ENCODE results near the gene JUN.

JUN gene

GRCh38 chr1:58815686-58816071 lies 31.8 kb upstream of the JUN start:
- Histone ChIP-seq H3K36me3 (ENCODE audit: insufficient read depth) (no peaks in the 10 kb centered on the region), H3K27me3 (ENCODE audit: insufficient read depth, low read depth) (no peaks in the 10 kb centered on the region), H3K4me3 (IDR thresholded peaks at IDR 0.05; ENCODE audit: insufficient read depth, low read depth, low read length) (no peak overlapping the region), H3K79me2 (ENCODE audit: insufficient read depth, low read depth) (no peaks in the 10 kb centered on the region), H3K4me1 (ENCODE audit: low read depth, poor library complexity, severe bottlenecking) (peaks cover 11% of the 10 kb centered on the region), H4K20me1 (ENCODE audit: insufficient read depth) (no peaks in the 10 kb centered on the region), H2AFZ (ENCODE audit: low read depth) (peak overlapping the region; percentile 58), H3K9ac (peak overlapping the region; percentile 76; the same call in 1 of the 2 replicates), H3K4me2 (peak overlapping the region; percentile 67), H3K27ac (peak overlapping the region; percentile 80)
- no peak for TF ChIP-seq CTCF (conservative IDR thresholded peaks at IDR 0.05; ENCODE audit: low read depth, low read length)

DNA sequence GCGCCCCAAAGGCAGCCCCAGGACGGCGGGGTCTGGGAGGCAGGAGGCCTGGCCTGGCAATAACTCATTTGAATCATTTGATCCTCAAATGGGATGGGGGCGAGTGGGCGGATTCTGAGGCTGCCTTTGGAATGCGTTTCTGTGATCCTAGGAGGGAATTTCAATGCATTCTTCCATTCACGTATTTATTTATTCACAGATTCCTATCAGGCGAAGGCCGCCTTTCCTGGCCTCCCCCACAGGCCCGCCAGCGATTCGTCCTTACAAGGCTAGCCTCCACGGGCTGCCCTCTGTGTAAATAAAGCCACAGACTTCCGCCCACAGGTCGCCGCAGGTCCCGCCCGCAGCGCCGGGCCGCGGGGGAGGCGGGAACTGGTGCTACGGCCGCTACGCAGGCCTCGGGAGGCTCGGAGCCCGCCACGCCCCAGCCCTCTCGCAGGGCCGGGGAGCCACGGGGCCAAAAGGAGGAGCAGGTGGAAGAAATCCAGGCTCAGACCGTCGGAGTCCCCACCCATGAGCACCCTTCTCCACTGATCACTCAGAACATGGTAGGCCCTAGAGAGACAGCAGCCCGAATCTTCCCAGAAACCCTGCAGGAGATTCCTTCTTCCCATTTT lies 31.3 kb upstream of the JUN start:
- Histone ChIP-seq H3K27me3 (ENCODE audit: insufficient read depth, low read depth) (no peaks in the 10 kb centered on the region), H2AFZ (ENCODE audit: low read depth) (peak overlapping the region; percentile 58), H4K20me1 (ENCODE audit: insufficient read depth) (no peaks in the 10 kb centered on the region), H3K4me3 (IDR thresholded peaks at IDR 0.05; ENCODE audit: insufficient read depth, low read depth, low read length) (no peak overlapping the region), H3K4me1 (ENCODE audit: low read depth, poor library complexity, severe bottlenecking) (peaks cover 11% of the 10 kb centered on the region), H3K79me2 (ENCODE audit: insufficient read depth, low read depth) (no peaks in the 10 kb centered on the region), H3K4me2 (peak overlapping the region; percentile 67), H3K9ac (peak overlapping the region; percentile 76; the same call in 1 of the 2 replicates), H3K36me3 (ENCODE audit: insufficient read depth) (no peaks in the 10 kb centered on the region), H3K27ac (peak overlapping the region; percentile 80)
- TF ChIP-seq CTCF (conservative IDR thresholded peaks at IDR 0.05; ENCODE audit: low read depth, low read length): no peak

- H3K9ac ChIP-seq: peak overlapping the region; percentile 76; the same call in 1 of the 2 replicates
- H4K20me1 ChIP-seq (ENCODE audit: insufficient read depth): no peaks in the 10 kb centered on the region
- no peak for TF ChIP-seq CTCF (conservative IDR thresholded peaks at IDR 0.05; ENCODE audit: low read depth, low read length)
- no peaks in the 10 kb centered on the region for H3K79me2 ChIP-seq (ENCODE audit: insufficient read depth, low read depth)
- no peaks in the 10 kb centered on the region for H3K27me3 ChIP-seq (ENCODE audit: insufficient read depth, low read depth)
- H3K27ac ChIP-seq: no peak overlapping the region
- H3K4me2 ChIP-seq: peak overlapping the region; percentile 67
- peak overlapping the region; percentile 58; the same call in 1 of the 2 replicates for H2AFZ ChIP-seq (ENCODE audit: low read depth)
- H3K36me3 ChIP-seq (ENCODE audit: insufficient read depth): no peaks in the 10 kb centered on the region
- no peak overlapping the region for H3K4me3 ChIP-seq (IDR thresholded peaks at IDR 0.05; ENCODE audit: insufficient read depth, low read depth, low read length)
- peaks cover 13% of the 10 kb centered on the region for H3K4me1 ChIP-seq (ENCODE audit: low read depth, poor library complexity, severe bottlenecking)
Measured at GRCh38 chr1:58814251-58815068, 30.6 kb upstream of the JUN start.

DNA sequence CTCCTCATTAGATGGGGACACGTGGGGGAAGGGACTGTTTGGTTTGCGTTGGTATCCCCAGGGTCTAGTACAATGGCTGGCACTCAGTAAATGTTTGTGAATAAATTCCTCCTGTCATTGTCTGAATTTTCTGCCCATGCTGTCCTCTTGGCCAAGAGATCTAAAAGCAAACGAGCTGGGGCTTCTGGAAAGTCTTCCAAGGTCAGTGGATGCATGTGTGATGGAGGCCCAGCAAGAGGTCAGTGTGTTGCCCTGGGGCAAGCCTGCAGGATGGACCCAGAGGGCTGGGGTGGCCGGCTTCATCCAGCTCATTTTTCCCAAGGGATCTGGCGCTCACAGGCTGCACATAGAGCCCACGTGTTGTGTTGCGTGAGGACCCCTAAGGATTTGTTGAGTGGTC lies 30.0 kb upstream of the JUN start:
- no peak overlapping the region for H2AFZ ChIP-seq (ENCODE audit: low read depth)
- TF ChIP-seq CTCF (conservative IDR thresholded peaks at IDR 0.05; ENCODE audit: low read depth, low read length): no peak
- H3K27me3 ChIP-seq (ENCODE audit: insufficient read depth, low read depth): no peaks in the 10 kb centered on the region
- H3K4me2 ChIP-seq: no peak overlapping the region
- H3K4me1 ChIP-seq (ENCODE audit: low read depth, poor library complexity, severe bottlenecking): peaks cover 20% of the 10 kb centered on the region
- no peak overlapping the region for H3K27ac ChIP-seq
- H3K4me3 ChIP-seq (IDR thresholded peaks at IDR 0.05; ENCODE audit: insufficient read depth, low read depth, low read length): no peak overlapping the region
- H4K20me1 ChIP-seq (ENCODE audit: insufficient read depth): no peaks in the 10 kb centered on the region
- no peak overlapping the region for H3K9ac ChIP-seq
- no peaks in the 10 kb centered on the region for H3K79me2 ChIP-seq (ENCODE audit: insufficient read depth, low read depth)
- H3K36me3 ChIP-seq (ENCODE audit: insufficient read depth): no peaks in the 10 kb centered on the region

All from KMS-11 (cell line).